ENCODE results near the gene CCNY. TPM values are rescaled to one million over a fixed set of nuclear protein-coding genes. Genes with fewer than 3 reads are reported as not detected.
"Not testable (repeated sequence)": the region's sequence is repeated elsewhere in the genome, so short reads cannot be mapped to it uniquely, and the experiment has no call there.

Gene CCNY
- total RNA-seq, 3 donors from 2014 or later: 48.6 to 64.4 (median 51.5) TPM

GRCh38 chr10:35508647-35509046 lies 172.3 kb downstream of the CCNY start:
- intact Hi-C loops (cut with DNase I, micrococcal nuclease): no loop called here
- Histone ChIP-seq H3K9me3 (no peaks in the 10 kb centered on the region), H3K4me1 (ENCODE audit: low read depth) (peaks cover 1% of the 10 kb centered on the region), H3K4me3 (no peak overlapping the region), H3K36me3 (ENCODE audit: low read depth) (no peaks in the 10 kb centered on the region)
- TF ChIP-seq, protein P1, sequence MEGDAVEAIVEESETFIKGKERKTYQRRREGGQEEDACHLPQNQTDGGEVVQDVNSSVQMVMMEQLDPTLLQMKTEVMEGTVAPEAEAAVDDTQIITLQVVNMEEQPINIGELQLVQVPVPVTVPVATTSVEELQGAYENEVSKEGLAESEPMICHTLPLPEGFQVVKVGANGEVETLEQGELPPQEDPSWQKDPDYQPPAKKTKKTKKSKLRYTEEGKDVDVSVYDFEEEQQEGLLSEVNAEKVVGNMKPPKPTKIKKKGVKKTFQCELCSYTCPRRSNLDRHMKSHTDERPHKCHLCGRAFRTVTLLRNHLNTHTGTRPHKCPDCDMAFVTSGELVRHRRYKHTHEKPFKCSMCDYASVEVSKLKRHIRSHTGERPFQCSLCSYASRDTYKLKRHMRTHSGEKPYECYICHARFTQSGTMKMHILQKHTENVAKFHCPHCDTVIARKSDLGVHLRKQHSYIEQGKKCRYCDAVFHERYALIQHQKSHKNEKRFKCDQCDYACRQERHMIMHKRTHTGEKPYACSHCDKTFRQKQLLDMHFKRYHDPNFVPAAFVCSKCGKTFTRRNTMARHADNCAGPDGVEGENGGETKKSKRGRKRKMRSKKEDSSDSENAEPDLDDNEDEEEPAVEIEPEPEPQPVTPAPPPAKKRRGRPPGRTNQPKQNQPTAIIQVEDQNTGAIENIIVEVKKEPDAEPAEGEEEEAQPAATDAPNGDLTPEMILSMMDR (IDR thresholded peaks at IDR 0.05): no peak
- ATAC-seq (no peak), DNase-seq (no peak)

DNA sequence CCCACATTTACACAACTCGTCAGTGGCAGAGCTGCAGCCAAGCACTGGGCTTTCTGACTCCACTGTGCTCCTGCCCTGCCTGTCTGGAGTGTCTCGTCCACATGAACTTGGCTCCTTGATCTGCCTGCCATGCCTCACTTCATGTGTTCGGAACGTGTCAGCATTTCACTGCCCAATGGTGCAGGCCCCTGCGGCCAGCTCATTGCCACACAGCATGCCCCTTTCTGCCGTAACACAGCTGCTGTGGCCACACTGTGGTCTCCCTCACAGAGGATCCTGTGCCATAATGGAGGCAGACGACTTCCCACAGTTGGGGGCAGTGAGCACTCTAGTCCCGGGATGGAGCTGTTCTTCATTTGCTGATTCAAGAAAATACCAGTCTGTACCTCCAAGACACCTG lies 174.6 kb downstream of the CCNY start:
- H3K4me1 ChIP-seq (ENCODE audit: low read depth): peaks cover under 1% of the 10 kb centered on the region
- intact Hi-C loops (cut with DNase I, micrococcal nuclease): no loop called here
- H3K36me3 ChIP-seq (ENCODE audit: low read depth): no peaks in the 10 kb centered on the region
- ATAC-seq: no peak
- TF ChIP-seq, protein P1 (IDR thresholded peaks at IDR 0.05): no peak
- no peak for DNase-seq
- H3K4me3 ChIP-seq: no peak overlapping the region
- H3K9me3 ChIP-seq: no peaks in the 10 kb centered on the region

DNA sequence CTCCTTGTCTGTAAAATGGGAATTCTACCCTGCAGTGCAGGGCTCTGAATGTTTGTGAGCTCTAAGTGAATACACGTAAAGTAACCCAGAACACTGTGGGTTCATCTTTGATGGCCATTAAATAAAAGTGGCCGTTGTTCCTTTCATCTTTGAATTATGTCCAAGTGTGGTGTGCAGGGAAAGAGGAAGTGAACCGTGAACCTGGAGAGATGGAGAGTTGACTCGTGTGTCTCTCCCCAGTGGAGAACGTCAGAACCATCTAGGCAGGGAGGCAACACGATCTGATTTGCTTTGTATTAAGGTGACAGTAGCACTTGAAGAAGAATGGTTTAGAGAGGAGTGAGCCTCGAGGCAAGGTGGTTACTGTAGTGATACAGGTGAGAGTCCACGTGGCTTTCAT lies 175.3 kb downstream of the CCNY start:
- Histone ChIP-seq H3K9me3 (no peaks in the 10 kb centered on the region), H3K36me3 (ENCODE audit: low read depth) (no peaks in the 10 kb centered on the region), H3K4me1 (ENCODE audit: low read depth) (peaks cover 4% of the 10 kb centered on the region), H3K4me3 (no peak overlapping the region)
- intact Hi-C loops (cut with DNase I, micrococcal nuclease): no loop called here
- TF ChIP-seq, protein P1 (IDR thresholded peaks at IDR 0.05): no peak
- no peak for ATAC-seq
- no peak for DNase-seq

DNA sequence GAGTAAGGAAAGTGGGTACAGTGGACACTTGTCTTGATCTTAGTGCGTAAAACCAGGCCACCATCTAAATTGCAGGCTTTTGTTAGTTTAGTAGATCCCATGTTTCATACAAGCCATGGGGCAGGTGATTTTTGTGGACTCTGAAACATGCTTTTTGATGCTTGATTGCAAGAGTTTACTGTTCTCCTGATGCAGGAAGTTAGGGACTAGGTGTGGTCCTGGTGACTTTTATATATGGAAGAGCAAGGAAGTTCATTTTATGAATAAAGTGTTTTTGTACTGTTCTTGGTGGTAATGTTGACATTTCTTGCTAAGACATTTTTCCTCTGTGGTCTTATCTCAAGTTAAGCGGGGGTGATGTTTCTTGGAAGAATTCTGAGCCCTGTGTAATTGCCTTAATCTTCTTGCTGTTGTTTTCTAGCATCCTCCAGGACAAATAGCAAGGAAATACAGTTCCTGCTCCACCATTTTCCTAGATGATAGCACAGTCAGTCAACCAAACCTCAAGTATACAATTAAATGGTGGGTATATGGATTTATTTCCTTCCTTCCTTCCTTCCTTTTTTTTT lies 179.9 kb downstream of the CCNY start:
- Histone ChIP-seq H3K9me3 (no peaks in the 10 kb centered on the region), H3K4me1 (ENCODE audit: low read depth) (peaks cover 4% of the 10 kb centered on the region), H3K36me3 (ENCODE audit: low read depth) (no peaks in the 10 kb centered on the region), H3K4me3 (no peak overlapping the region)
- intact Hi-C loops (cut with DNase I, micrococcal nuclease): no loop called here
- TF ChIP-seq, protein P1 (IDR thresholded peaks at IDR 0.05): no peak
- DNase-seq (peak in 1 of 3 donors; percentile 11), ATAC-seq (peak; percentile 91)

- Histone ChIP-seq H3K36me3 (ENCODE audit: low read depth) (no peaks in the 10 kb centered on the region), H3K4me1 (ENCODE audit: low read depth) (peaks cover 4% of the 10 kb centered on the region), H3K9me3 (no peaks in the 10 kb centered on the region), H3K4me3 (no peak overlapping the region)
- intact Hi-C loops (cut with DNase I, micrococcal nuclease): no loop called here
- TF ChIP-seq, protein P1 (IDR thresholded peaks at IDR 0.05): no peak
- ATAC-seq: no peak
- DNase-seq: no peak
Observed at GRCh38 chr10:35517431-35518181, 181.3 kb downstream of the CCNY start.

DNA sequence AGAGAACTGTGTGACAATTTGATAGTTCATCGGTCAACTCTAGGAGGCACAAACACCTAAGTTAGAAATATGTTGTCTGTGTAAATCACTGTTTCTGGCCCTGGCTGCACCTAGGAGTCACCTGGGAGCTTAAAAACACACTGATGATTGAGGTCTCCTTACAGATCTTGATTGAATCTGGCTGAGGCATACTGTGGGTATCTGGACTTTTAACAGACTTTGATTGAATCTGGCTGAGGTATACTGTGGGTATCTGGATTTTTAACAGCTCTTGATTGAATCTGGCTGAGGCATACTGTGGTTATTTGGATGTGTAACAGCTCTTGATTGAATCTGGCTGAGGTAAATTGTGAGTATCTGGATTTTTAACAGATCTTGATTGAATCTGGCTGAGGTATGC lies 181.9 kb downstream of the CCNY start:
- H3K9me3 ChIP-seq; H3K36me3 ChIP-seq (ENCODE audit: low read depth); H3K4me3 ChIP-seq; DNase-seq; ATAC-seq; intact Hi-C loops (cut with DNase I, micrococcal nuclease); H3K4me1 ChIP-seq (ENCODE audit: low read depth): not testable (repeated sequence)

Data from mucosa of descending colon (tissue), 3 donors.